CD4-positive, alpha-beta T cell treated with Interleukin-6 at 100 ng/mL for 8 hours (primary cell): ENCODE measurements around the gene PXDN.
"Not testable (repeated sequence)": the region's sequence is repeated elsewhere in the genome, so short reads cannot be mapped to it uniquely, and the experiment has no call there.

Experiments
- DNase-seq: peaks from one replicate; pipeline ENCODE4 v3.0.0-alpha.2; 2020; ENCODE audit warnings: mixed read lengths, low spot score

Gene PXDN, protein sequence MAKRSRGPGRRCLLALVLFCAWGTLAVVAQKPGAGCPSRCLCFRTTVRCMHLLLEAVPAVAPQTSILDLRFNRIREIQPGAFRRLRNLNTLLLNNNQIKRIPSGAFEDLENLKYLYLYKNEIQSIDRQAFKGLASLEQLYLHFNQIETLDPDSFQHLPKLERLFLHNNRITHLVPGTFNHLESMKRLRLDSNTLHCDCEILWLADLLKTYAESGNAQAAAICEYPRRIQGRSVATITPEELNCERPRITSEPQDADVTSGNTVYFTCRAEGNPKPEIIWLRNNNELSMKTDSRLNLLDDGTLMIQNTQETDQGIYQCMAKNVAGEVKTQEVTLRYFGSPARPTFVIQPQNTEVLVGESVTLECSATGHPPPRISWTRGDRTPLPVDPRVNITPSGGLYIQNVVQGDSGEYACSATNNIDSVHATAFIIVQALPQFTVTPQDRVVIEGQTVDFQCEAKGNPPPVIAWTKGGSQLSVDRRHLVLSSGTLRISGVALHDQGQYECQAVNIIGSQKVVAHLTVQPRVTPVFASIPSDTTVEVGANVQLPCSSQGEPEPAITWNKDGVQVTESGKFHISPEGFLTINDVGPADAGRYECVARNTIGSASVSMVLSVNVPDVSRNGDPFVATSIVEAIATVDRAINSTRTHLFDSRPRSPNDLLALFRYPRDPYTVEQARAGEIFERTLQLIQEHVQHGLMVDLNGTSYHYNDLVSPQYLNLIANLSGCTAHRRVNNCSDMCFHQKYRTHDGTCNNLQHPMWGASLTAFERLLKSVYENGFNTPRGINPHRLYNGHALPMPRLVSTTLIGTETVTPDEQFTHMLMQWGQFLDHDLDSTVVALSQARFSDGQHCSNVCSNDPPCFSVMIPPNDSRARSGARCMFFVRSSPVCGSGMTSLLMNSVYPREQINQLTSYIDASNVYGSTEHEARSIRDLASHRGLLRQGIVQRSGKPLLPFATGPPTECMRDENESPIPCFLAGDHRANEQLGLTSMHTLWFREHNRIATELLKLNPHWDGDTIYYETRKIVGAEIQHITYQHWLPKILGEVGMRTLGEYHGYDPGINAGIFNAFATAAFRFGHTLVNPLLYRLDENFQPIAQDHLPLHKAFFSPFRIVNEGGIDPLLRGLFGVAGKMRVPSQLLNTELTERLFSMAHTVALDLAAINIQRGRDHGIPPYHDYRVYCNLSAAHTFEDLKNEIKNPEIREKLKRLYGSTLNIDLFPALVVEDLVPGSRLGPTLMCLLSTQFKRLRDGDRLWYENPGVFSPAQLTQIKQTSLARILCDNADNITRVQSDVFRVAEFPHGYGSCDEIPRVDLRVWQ (N-terminal part only)

DNA sequence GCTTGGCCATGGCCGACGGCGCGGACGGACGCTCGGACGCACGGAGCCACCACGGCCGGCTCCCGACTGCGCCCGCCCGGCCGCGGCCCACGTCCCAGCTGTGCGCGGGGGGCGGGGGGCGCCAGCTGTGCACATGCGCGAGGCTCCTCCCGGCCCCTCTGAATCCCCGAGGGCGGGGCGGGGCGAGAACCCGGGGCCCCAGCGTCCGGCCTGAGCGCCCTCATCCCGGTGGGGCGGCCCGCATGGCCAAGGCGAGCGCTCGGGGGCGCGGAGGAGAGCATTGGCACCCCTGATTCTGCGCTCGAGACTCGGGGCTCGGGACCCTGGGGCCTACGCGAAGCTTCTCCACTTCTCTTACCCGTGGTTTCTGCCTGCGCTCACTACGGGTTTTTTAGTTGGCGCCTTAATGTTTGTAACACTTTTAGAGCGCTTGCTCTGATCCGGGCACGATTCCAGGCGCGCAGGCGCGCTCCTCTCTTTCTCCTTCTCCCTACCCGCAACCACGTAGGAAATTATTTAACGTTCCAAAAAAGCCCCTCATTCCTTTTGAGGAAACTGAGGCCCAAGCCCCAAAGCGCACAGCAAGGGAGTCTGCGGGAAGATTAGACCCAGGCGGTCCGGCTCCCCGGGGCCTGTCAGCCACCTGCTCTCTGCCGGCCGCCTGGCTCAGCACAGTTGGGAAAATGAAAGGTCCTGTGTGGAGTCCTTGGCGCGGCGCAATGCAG, at the start of gene PXDN:
Gene PXDN (minus strand): TSS at position 70 of the 725 bp plus-strand sequence. CDS start 60 bp downstream, at position 10.
- DNase-seq, result no peak

GRCh38 chr2:1793868-1794445, 49.6 kb upstream of the PXDN start:
- no peak for DNase-seq

GRCh38 chr2:1793001-1793867, 48.9 kb upstream of the PXDN start:
- no peak for DNase-seq

- DNase-seq, result no peak
Measured at GRCh38 chr2:1791685-1792435, 47.5 kb upstream of the PXDN start.

DNA sequence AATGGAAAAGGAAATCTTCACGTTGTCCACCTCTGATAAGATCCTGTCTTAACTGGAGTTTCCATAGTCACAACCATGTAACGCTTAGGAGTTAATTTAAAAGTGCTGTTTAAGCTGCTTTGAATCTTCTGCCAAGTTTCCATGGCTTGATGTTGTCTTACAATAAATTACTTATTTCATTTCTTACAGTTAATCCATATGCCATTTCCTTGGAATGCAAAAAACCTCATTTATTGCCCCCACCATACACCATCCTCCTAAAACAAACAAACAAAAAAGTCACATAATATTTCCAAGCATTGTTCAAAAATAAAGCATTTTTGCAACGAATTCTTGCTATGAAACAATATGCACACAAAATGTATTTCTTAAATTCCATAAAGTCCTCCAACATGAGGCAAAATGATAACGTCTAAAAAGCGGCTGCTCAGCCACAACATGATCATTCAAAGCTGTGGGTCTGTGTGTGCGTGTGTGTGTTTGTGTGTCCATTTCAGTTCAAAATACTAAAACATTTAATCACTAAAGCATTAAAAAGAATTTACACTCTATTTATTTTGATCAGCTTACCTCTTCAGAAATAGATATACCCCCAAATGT, 46.8 kb upstream of the PXDN start:
- DNase-seq, result no peak

- DNase-seq, result no peak
Measured at GRCh38 chr2:1790473-1790872, 46.2 kb upstream of the PXDN start.

- DNase-seq, result no peak
Measured at GRCh38 chr2:1789610-1790009, 45.3 kb upstream of the PXDN start.

DNA sequence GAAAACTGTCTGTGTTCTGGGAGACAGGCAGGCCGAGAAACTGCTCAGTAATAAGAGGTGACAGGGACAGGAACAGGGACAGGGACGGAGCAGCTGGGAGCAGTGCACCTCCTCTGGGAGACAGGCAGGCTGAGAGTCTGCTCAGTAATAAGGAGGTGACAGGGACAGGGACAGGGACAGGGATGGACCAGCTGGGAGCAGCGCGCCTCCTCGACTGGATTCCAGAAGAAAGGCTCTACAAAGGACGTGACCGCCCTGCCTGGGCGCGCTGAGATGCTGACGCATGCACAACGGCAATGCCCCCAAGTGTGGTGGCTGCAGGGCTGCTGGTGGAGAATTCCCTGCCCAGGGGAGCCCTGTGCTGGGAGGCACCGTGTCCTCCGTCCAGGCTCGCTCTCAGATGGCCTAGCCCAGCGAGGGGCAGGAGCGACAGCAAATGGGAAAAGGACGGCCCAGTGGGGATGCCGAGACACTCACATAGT, 44.2 kb upstream of the PXDN start:
- no peak for DNase-seq

DNA sequence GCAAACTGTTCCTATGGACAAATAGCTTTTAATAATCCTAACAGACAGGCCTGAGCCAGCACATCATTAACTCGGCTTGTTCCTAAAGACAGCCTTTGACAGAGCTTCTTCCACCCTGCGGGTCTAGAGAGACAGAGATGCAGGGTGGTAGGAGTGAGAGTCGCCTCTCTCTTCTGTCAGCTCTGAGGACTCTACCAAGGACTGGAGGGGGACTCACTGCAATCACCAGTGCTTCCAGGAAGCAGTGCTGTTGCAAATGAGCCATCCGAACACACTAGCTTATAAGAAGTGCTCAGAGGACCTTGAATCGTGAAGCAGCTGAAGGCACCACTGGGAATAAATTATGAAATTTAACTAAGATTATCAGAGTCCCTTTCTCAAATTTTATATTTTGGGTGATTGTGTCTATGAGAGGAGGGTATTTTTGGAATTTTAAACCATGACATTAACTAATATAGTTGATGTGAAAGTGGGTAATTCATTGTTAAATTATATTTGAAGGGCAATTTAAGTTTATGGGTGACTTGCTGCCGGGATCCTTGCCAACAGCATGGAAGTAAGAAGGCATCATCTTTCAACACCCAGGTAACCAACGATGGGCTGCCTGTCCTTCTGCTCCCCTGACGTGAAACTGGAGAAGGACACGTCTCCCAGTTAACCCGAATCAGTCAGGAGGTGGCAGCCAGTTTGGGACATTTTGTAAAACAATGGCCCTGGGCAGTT, 43.6 kb upstream of the PXDN start:
- no peak for DNase-seq

DNA sequence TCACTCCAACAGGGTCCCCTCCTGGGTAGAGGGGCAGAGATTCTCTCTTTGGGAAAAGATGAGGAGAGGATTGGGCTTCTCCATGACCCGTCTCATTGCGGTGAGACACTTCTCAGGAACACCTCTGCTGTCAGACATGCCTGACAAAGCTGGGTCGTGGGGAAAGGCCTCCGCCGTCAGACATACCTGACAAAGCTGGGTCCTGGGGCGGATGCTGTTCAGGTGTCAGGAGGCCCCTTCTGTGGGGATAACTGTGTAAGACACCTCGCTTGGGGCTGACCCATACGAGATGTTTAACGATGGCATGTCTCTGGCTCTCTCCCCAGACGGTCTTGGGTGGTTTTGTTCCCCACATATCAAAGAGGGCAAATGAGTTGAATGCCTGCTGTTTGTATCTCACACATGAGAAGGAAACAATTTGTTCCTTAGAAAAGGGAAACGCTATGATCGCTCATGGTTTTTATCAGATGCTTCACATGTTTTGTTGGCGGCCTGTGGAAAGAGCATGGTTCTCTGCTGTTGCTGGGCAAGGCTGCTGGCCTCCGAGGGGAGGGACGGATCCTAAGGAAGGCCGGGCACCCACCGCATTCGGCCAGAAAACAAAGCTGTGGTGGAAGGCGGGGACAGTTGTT, 40.8 kb upstream of the PXDN start:
- no peak for DNase-seq

GRCh38 chr2:1784087-1784486, 39.8 kb upstream of the PXDN start:
- DNase-seq, result no peak

DNA sequence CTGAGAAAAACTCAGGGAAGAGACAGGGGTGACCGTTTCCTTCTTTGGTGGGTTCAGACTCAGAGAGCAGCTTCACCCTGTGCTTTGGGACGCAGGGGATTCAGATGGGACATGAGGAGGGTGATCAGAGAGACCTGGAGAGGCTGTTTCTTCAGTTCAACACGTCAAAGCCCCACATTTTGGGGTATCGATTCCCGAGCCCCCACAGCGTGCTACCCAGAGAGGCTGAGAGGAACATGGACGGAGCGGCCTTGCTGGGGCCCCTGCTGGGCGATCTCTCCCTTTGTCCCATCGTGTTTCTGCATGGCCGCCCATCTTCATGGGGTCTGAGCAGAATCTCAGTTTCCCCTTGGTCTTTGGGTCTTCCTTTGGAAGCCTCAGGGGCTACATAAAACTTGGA, 38.2 kb upstream of the PXDN start:
- no peak for DNase-seq

- DNase-seq, result no peak
Measured at GRCh38 chr2:1781291-1782080, 37.2 kb upstream of the PXDN start.

- no peak for DNase-seq
Measured at GRCh38 chr2:1780693-1781092, 36.4 kb upstream of the PXDN start.

DNA sequence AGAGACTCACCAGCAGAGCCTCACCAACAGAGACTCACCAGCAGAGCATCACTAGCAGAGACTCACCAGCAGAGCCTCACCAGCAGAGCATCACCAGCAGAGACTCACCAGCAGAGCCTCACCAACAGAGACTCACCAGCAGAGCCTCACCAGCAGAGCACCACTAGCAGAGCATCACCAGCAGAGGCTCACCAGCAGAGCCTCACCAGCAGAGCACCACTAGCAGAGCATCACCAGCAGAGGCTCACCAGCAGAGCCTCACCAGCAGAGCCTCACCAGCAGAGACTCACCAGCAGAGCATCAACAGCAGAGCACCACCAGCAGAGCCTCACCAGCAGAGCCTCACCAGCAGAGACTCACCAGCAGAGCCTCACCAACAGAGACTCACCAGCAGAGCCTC, 35.7 kb upstream of the PXDN start:
- DNase-seq, result not testable (repeated sequence)

DNA sequence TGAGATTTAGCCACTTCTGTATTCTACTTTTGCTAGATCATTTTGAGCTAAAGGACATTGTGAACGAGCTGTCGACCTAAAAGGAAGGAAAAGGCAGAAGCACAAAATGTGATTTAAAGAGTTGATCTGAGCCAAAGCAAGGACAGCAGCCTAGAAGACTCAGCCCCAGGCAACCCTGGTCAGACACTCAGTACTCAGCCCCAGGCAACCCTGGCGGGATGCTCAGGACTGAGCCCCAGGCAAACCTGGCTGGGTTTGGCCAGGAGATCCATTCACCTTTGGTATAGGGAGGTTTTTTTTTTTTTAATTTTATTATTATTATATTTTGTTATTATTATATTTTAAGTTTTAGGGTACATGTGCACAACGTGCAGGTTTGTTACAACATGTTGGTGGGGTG, 34.3 kb upstream of the PXDN start:
- DNase-seq, result no peak

GRCh38 chr2:1777781-1778180, 33.5 kb upstream of the PXDN start:
- DNase-seq, result no peak
